ENCODE measurements around the gene SKP1.
"Not testable (repeated sequence)": the region's sequence is repeated elsewhere in the genome, so short reads cannot be mapped to it uniquely, and the experiment has no call there.

The SKP1 gene

DNA sequence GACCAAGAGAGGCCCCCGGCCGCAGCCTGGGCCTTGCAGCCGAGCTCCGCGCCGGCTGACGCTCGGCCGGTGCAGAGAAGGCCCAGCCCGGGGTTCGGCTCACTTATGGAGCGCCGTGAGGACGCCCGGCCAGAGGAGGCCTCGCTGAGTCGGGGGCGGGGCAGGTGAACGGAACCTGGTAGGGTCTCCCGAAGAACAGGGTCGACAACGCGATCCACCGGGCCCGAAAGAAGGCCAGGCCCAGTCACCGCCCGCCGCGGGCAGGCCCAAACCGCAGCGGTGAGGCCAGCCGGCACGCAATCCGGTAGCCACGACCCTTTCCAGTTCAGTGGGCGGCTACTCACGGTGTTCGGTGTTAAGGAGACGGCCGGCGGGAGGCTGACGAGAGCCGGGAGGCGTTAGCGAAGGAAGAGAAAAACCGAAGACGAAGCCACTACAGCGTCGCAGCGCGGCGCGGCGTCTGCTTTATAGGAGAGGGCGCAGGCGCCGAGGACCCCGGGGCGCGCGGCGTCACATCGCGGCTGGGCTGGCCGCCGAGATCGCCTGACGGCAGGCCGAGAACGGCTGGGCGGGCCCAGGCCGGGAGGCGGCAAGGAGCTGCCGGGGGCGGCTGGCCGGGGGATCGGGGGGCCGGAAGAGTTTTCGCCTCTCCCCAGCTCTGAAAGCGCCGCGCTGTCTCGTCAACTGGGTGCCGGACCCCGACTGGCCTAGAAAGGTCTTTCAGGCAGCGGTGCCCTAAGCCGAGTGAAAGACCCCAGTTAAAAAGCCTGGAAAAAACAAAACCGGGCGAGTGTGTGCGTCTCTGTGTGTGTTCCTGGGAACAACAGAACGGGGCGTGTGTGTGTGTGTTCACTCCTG, at the start of gene SKP1:
Gene SKP1 (minus strand): TSS at position 440 of the 858 bp plus-strand sequence. CDS start 2,928 bp downstream, outside the sequence.
- peaks cover 22 to 28% of the 10 kb centered on the region in 2 experiments for H3K4me1 ChIP-seq (ENCODE audit: control insufficient read depth in 1 of 2, insufficient read depth in 1 of 2, low read depth in 1 of 2, low read length in 1 of 2)
- H3K27me3 ChIP-seq = peaks cover 5% of the 10 kb centered on the region
- peak within 1 kb of the TSS; percentile 99 for H3K27ac ChIP-seq
- TF ChIP-seq, protein P1, sequence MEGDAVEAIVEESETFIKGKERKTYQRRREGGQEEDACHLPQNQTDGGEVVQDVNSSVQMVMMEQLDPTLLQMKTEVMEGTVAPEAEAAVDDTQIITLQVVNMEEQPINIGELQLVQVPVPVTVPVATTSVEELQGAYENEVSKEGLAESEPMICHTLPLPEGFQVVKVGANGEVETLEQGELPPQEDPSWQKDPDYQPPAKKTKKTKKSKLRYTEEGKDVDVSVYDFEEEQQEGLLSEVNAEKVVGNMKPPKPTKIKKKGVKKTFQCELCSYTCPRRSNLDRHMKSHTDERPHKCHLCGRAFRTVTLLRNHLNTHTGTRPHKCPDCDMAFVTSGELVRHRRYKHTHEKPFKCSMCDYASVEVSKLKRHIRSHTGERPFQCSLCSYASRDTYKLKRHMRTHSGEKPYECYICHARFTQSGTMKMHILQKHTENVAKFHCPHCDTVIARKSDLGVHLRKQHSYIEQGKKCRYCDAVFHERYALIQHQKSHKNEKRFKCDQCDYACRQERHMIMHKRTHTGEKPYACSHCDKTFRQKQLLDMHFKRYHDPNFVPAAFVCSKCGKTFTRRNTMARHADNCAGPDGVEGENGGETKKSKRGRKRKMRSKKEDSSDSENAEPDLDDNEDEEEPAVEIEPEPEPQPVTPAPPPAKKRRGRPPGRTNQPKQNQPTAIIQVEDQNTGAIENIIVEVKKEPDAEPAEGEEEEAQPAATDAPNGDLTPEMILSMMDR (IDR thresholded peaks at IDR 0.05) = no peak
- H3K36me3 ChIP-seq = peaks cover 20% of the 10 kb centered on the region
- H3K4me3 ChIP-seq (ENCODE audit: low read depth in 1 of 2, low read length in 1 of 2) = peak within 1 kb of the TSS; percentile 85 to 93
- no peaks in the 10 kb centered on the region for H3K9me3 ChIP-seq

DNA sequence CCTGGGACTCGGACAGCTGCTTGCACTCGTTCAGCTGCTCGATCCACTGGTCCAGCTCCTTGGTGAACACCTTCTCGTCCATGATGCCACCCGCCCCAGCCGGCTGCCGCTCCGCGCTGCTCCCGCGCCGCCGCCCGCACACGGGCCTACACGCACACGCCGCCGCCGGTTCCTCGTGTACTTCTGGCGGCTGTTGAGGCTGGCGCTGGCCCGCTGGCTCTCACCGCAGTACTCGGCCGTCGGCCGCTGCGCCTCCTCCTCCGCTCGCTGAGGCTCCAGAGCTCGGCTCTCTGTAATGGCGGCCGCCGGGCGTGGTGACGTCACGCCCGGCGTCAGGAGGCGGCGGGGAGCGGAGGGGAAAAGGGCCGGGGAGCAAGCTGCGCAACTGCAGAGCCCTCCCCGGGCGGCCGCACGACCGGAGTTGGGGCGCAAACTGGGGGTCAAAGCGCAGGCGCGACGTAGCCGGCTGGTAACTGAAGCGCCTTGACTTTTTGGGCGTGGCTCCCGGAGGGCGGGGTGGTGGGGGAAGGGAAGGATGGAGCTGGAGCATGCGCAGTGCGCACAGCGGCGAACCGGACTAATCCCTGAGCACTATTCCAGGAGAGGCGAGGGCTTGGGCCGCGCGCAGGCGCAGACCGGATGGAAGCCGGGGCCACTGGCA, 49.2 kb upstream of the SKP1 start, which contains the start of gene PPP2CA:
Gene PPP2CA (minus strand): TSS at position 294 of the 661 bp plus-strand sequence. CDS start 212 bp downstream, at position 82.
- Histone ChIP-seq H3K36me3 (peaks cover 4% of the 10 kb centered on the region), H3K4me1 (ENCODE audit: control insufficient read depth in 1 of 2, insufficient read depth in 1 of 2, low read depth in 1 of 2, low read length in 1 of 2) (peaks cover 46 to 50% of the 10 kb centered on the region in 2 experiments), H3K9me3 (no peaks in the 10 kb centered on the region), H3K27ac (peak within 1 kb of the TSS; percentile 91), H3K27me3 (no peaks in the 10 kb centered on the region), H3K4me3 (ENCODE audit: low read depth in 1 of 2, low read length in 1 of 2) (peak within 1 kb of the TSS; percentile 89 to 95)
- TF ChIP-seq, protein P1 (IDR thresholded peaks at IDR 0.05) = peak; percentile 5

GRCh38 chr5:134224888-134225779, 48.4 kb upstream of the SKP1 start:
- Histone ChIP-seq H3K4me3 (ENCODE audit: low read depth in 1 of 2, low read length in 1 of 2) (peak overlapping the region; percentile 89 to 95), H3K9me3 (no peaks in the 10 kb centered on the region), H3K4me1 (ENCODE audit: control insufficient read depth in 1 of 2, insufficient read depth in 1 of 2, low read depth in 1 of 2, low read length in 1 of 2) (peaks cover 46 to 50% of the 10 kb centered on the region in 2 experiments), H3K36me3 (peaks cover 9% of the 10 kb centered on the region), H3K27me3 (no peaks in the 10 kb centered on the region), H3K27ac (peak overlapping the region; percentile 91)
- TF ChIP-seq, protein P1 (IDR thresholded peaks at IDR 0.05) = no peak

GRCh38 chr5:134223406-134224248, 46.9 kb upstream of the SKP1 start:
- Histone ChIP-seq H3K4me3 (ENCODE audit: low read depth in 1 of 2, low read length in 1 of 2) (peak overlapping the region; percentile 89 to 95), H3K4me1 (ENCODE audit: control insufficient read depth in 1 of 2, insufficient read depth in 1 of 2, low read depth in 1 of 2, low read length in 1 of 2) (peaks cover 46 to 53% of the 10 kb centered on the region in 2 experiments), H3K9me3 (no peaks in the 10 kb centered on the region), H3K27me3 (no peaks in the 10 kb centered on the region), H3K36me3 (peaks cover 9% of the 10 kb centered on the region), H3K27ac (peak overlapping the region; percentile 91)
- TF ChIP-seq, protein P1 (IDR thresholded peaks at IDR 0.05) = no peak

DNA sequence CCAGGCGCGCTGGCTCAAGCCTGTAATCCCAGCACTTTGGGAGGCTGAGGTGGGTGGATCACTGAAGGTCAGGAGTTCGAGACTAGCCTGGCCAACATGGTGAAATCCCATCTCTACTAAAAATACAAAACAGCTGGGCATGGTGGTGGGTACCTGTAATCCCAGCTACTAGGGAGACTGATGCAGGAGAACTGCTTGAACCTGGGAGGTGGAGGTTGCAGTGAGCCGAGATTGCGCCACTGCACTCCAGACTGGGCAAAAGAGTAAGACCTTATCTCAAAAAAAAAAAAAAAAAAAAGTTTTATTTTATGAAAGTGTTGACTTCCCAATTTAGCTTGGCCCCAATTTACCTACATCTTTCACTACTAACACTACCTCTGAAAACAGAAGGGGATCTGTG, 44.9 kb upstream of the SKP1 start:
- not testable (repeated sequence) for H3K4me3 ChIP-seq (ENCODE audit: low read depth in 1 of 2, low read length in 1 of 2)

More for the DNA sequence above, 44.9 kb upstream of the SKP1 start:
- H3K9me3 ChIP-seq, H3K36me3 ChIP-seq, H3K27ac ChIP-seq, H3K27me3 ChIP-seq: not testable (repeated sequence)
- peaks cover 40 to 46% of the 10 kb centered on the region in 2 experiments for H3K4me1 ChIP-seq (ENCODE audit: control insufficient read depth in 1 of 2, insufficient read depth in 1 of 2, low read depth in 1 of 2, low read length in 1 of 2)

Data from neutrophil (primary cell).